ENCODE measurements around the gene LPCAT1.
"Not testable (repeated sequence)": the region's sequence is repeated elsewhere in the genome, so short reads cannot be mapped to it uniquely, and the experiment has no call there.

The LPCAT1 gene

DNA sequence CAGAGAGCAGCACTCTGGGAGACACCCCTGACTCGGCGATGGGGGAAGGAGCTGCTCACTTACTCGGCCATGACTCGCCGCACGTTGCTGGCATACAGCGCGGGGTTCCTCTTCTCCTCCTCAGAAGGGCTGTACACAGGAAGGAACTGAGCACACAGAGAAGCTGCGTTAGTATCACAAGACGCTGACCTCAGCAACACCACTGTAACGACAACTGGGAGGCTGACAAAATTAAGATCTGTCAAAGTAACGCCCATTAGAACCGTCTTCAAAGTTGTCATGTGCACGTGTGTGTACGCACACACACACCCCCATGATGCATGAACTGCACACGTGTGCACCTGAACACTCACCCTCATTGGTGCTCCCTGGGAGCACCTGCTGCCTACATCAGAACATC, 46.4 kb downstream of the LPCAT1 start:
- no peak for DNase-seq

DNA sequence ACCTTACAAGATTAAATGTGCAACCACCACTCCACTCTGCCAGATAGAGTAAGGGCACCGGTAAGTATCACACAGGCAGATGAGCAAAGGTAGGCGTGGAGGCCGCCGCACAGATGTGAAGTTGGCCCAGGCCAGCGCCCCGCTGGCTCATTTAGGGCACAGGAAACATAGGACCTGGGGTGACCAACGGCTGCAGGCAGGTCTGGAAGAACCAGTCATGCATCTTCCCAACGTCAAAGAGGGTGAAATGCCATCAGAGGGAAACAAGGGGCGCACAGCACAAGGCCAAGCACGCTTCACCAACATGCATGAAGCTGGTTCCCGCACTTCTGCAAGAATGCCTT, 46.8 kb downstream of the LPCAT1 start:
- no peak for DNase-seq

DNA sequence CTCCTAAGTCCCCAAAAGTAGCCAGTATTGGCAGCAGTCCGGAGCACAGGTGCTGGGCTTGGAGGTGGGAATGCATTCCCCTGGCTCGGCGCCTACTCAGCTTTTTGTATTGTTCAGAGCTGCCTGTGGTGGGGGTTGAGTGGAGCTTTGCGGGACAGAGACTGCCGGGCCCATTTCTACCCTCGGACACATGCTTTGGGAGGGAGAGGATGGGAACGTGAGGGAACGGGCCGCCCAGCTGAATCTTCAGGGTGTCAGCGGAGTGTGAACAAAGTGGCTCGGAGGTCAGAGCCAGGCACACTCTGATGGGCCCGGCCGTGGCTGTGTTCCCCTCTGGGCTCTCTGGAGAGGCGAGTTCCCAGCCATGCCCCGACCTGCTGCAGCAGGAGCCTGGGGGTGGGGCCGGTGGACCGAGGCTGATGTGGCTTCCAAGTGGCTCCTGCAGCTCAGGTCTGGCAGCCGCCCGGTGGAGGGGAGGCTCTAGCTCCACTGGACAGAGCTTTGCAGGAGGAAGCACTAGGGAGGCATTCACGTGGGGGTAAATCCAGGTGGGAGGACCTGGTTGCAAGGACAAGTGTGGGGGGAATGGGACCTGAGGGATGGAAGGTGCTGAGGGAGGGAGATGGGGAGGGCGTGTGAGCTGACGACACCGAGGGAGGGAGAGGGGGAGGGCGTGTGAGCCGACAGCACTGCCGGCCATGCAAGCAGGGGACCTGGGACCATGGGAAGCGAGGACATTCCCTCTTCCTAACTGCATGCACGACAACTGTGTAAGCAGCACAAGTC, 47.4 kb downstream of the LPCAT1 start:
- DNase-seq: no peak

DNA sequence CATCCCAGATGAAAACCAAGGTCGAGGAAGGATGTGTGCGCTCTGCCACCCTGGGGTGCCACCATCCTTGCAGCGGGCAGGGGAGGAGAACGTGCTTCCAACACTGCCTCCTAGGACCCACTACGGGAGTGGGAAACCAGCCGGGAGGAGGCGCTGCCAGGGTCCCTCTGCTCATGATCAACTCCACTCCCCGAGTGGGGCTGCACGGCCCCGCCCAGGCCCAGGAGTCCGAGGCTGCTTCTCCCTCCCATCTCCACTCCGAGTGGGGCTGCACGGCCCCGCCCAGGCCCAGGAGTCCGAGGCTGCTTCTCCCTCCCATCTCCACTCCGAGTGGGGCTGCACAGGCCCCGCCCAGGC, 48.2 kb downstream of the LPCAT1 start:
- not testable (repeated sequence) for DNase-seq

DNA sequence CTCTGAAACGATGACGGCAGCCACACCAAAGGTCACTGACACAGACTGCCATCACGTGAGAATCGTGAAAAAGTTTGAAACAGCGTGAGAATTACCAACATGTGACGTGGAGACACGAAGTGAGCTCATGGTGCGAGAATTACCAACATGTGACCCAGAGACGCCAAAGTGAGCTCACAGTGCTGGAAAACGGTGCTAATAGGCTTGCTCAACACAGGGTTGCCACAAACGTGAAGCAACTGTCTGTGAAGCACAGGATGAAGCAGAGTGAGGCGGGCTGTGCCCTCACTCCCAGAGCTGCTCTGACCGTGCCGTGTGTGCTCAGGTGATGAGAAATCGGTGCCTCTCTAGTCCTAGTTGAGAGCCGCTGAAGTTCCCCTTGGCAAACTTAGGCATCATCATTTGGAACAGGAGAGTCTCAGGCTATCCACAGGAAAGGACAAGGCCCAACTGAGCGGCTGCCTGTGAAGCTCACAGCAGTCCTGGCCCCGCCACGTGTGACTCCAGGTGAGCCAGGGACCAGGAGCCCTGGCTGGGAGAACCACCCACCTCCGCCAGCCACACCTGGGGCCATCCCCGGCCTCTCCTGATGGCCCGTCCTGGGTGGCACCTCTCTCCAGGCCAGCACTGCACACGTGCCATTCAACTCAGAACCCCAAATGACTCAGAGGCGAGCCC, 48.8 kb downstream of the LPCAT1 start:
- DNase-seq: no peak

DNA sequence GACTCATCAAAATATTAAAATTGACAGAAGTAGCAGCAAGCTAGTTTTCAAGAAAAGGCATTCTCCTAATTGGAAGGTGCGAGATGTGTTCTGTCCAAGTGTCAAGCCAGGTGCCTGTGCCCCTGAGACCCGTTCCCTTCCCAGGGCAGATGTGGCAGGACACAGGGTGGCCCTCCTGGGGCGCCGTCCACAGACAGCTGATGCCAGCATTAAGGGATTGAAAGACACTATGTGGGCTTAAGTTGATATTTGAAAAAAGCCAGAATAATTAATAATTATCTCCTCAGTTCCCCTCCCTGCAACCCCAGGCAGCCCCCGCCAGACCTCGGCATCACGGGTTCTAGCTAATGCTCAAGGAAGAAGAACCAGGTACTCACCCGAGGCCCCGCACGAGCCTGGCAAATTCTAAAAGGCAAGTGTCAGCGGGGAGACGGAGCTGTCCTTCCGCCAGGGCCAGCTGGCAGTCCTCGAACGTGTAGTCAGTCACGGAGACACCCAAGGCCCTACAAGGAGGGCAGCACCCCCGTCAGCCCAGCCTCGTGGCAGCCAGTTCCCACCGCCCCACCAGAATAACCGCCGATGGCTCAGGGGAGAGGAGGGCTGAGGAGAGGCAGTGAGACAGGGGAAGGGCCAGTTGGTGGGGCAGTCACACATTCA, 49.4 kb downstream of the LPCAT1 start:
- DNase-seq: no peak

DNA sequence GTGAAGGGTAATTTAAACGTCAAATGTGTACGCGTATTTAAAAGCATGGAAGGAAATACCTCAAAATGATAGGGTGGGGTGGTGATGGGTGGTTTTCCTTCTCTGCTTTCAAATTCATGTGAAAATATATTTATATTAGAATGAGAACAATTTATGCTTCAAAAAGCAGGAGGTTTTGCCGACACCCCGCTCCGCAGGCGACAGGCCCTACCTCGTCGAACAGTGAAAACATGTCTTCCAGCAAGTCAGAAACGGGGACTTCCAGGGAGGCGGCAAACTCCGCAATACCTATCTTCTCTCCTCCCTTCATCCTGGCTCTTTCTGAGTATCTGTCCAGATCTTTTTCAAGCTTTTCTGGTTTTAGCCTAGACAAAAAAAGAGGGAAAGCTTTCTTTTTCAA, 50.0 kb downstream of the LPCAT1 start:
- no peak for DNase-seq

DNA sequence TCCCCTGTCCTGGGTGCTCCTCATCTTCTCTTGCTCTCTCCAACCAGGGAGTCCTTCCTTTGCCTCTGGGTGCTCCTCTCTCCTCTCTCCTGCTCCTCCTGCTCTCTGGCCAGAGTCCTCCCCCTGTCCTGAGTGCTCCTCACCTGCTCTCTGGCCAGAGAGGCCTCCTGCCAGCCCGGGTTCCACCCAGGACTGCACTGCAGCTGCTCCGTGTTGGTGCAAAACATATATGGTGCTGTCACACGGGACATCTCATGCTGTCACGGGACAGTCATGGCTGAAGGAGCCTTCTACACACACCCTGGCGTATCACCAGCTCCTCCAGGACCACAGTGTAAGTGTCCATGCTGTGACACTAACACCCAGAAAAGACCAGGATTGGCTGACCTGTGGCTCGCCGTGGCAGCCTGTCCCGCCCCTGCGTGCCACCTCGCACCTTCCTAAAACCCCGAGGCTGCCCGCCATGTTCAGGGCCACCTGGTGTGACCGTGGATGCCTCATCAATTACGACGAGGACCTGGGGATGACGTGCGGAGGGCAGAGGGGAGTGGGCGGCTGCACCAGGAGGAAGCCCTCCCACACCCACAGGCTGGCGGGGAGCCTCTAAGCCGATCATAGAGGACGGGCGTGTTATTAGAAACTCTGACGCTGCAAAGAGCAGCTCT, 50.7 kb downstream of the LPCAT1 start:
- DNase-seq: no peak

DNA sequence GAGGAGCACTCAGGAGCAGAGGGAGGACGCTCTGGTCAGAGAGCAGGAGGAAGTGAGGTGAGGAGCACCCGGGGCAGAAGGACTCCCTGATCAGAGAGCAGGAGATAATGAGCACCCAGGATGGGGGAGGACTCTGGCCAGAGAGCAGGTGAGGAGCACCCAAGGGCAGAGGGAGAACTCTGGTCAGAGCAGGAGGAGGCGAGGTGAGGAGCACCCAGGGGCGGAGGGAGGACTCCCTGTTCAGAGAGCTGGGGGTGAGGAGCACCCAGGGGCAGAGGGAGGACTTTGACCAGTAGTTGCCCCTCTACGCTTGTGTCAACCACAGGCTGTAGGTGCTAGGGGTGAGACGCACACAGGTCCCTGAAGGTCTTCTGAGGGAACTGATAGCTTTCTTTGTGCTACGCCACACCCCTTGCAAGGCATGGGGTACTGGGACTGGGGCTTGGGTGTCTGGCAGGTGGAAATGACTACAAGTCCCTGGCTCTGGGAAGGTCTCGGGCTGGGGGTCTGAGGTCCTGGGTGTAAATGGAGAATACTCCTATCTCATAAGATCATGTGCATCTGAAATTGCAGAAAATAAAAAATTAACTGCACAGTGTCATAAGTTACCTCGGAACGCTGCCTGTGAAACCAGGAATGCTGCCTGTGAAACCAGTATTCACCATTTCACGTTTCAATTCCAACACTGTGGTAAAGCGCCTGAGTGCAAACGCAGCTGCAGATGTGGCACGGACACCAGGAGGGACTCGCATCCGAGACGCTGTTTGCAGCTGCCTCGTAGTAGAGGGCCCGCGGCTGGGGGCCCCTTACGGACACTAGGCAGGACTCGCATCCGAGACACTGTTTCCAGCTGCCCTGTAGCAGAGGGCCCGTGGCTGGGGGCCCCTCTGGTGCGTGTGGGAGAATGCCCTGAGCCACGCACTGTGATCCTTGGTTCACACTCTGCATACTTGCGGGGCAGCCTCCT, 51.5 kb downstream of the LPCAT1 start:
- no peak for DNase-seq

DNA sequence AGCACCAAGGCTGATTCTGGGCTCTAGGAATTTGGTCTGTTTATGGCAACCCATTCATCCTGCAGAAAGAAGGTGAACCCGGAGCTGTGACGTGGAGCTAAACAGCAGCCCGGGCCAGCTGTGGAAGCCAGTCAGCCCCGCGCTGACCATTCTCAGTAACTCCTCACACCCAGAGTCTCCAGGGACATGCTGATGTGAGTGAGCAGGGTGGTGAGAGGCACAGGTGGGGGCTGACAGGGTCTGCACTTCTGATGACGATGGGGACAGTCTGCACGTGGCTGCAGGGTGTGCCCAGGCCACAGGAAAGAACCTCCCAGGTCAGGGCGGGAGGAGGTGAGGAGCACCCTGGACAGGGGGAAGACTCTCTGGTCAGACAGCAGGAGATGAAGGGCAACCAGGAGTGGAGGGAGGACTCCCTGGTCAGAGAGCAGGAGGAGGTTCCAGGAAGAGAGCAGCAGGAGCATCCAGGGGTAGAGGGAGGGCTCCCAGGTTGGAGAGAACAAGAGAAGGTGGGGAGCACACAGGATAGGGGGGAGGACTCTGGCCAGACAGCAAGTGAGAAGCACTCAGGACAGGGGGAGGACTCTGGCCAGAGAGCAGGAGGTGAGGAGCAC, 52.4 kb downstream of the LPCAT1 start:
- DNase-seq: no peak

DNA sequence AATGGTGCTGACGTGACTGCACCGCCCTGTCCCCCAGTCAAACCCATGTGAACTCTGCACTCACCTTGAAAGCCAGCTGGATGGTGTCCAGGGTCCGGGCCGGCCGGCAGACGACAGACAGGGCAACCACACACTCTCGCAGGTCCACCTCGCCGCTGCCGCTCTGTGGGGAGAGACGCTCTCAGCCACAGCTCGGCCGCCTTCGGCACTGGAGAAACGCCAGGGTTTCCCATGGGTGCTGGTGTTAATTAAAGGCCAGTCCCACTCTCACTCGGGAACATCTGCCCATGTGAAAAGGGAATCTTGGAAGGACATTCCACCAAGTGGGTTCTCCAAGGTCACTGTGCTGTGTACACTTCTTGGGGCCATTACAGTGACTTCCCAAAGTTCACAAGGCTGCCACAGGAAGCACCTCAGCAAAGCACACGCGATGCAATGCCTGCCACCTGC, 53.0 kb downstream of the LPCAT1 start:
- no peak for DNase-seq

DNA sequence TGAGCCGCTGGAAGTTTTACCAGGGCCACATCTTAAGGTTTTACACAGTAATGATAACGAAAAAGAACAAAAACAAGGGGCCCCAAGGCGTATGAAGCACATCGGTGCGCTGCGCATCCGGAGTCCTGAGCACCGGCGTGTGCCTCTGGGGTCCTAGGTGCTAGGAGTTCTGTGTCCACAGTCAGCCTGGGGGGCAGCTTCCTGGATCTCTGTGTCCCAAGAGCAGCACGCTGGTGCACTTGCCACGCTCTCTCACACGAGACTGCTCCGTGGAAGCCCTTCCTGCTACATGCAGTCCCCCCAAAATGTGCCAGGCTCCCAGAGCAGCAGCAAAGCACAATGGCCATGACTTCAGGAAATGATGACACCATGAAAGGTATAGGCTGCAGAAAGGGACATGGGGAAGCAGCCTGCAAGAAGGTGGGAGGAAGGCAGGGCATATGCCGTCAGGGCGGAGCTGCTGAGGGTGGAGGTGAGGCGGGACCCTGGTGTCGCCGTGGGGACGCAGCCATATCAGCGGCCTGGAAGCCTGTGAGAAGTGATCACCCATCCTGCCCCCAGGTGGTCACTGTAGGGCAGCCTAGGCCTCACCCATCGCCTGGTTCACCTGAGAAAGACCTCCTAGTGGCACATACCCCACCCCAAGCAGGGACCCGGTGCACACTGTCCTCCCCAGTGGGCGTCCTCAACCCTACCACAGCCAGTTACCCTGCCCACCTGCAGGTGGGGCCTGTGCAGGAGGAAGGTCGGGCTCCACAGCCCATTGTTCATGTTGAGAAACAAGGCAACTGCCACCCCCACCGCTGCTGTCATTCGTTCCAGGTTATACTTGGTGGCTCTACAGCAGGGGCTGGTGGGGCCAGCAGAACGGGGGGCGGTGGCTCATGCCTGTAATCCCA, 54.9 kb downstream of the LPCAT1 start:
- DNase-seq: no peak

DNA sequence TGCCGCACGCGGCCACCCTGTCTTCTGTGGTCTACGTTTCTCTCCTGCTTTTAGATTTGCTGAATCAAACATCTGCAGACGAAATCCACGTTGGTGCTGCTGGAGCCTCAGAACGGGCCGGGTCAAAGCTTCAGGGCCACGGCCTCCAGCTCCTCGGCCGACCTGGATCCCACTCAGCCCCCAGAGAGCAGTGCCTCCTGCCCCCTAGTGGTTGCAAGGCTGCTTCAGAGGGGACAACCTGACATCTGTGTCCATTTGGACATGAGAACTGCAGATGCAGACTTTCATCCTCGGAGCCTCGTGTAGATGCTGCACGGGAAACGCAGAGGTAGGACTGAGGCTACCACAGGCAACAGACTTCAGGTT, 55.5 kb downstream of the LPCAT1 start:
- no peak for DNase-seq

DNA sequence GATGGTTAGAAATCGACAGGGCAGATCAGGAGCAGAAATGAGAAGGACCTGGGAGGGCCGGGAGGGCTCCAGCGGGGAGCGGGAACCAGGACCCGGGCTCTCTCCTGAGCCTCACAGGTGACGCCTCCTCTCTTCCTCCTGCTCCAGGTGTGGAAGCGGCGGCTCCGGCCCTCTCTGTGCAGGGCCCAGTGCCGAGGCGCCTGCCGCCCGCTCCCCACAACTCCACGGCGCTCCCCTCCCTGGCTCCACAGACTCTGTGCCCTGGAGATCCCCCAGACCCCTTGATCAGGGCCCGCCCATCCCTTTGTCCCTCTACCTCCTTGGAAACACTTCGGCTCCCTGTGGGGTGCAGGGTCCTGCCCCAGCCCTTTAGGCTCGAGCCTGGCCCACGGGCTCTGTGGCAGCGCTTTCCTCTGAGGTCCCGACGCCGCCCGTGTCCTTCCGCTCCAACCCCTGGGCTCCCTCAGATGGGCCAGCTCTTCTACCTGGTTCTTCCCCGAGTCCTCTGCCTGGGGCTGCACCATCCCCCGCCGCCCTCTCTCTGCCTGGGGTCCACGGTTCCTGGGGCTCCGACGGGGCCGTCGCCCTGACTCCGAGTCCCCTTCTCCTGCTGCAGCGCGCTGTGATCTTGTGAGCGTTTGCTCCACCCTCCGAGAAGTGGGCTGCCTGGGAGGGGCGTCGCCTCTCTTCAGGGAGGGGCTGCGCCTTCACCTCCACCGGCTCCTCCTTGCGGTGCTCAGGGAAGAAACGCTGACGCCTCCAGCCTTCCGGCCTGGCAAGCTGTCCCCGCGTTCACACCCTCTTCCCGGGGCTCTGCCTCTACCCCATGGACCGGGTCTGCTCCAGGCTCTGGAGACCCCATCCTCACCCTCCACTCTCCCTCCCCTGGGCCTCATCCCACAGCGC, 56.2 kb downstream of the LPCAT1 start:
- DNase-seq: no peak

DNA sequence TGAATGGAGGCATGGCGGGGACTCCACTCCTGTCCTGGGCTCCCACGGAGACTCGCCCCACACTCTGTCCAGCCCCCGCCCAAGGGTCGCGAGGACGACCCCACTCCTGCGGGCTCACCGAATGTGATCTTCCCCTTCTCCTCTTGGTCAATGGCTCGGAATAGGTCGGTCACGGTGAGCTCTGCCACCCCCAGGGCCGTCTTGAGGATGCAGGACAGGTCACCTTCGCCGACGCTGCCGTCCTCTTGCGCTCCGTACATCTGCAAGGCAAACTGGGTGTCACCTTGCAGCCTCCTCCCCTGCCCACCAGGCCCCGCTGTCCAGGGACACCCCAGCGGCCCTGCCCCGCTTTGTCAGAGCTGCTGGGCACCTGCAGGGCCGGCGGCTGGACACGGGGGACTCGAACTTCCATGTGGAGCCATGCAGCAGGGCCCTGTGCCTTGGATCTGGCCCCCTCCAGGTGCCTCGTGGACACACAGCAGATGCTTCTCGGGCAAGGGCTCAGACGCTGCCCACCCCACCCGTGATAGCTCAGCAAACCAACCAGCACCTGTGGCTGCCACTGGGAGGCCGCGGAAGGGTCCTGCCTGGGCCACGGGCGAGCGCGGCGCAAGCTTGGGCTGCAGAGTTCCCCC, 57.0 kb downstream of the LPCAT1 start:
- DNase-seq: no peak

DNA sequence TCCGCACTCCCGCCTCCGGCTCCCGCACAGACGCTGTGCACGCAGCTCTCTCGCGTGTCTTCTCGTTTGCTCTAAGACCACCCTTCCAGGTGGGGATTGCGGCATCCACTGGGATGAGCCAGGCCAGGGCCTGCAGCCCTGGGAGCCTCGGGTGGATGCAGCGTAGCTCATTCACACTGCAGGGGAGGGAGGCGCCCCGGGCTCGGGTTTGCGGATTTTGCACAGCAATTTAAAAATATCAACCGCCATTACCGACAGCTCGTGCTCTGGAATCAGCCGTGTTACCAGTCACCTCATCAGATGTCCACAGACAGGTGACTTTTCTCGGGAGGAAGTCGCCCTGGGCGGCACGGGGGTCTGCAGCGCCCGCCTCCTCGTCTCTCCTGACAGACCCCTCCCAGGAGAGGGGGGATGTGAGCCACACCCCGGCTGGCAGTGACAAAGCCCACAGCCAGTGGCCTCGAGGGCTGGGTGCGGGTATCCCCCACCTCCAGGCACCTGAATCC, 57.7 kb downstream of the LPCAT1 start:
- no peak for DNase-seq

DNA sequence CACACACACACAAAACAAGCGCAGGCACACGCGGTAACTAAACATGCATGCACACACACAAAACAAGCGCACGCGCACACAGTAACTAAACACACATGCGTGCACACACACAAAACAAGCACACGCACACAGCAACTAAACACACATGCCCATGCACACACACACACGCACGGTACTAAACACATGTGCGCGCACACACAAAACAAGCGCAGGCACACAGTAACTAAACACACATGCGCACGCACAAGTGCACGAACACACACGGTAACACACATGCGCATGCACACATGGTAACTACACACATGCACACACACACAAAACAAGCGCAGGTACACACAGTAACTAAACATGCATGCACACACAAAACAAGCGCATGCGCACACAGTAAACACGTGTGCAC, 58.6 kb downstream of the LPCAT1 start:
- DNase-seq: no peak

DNA sequence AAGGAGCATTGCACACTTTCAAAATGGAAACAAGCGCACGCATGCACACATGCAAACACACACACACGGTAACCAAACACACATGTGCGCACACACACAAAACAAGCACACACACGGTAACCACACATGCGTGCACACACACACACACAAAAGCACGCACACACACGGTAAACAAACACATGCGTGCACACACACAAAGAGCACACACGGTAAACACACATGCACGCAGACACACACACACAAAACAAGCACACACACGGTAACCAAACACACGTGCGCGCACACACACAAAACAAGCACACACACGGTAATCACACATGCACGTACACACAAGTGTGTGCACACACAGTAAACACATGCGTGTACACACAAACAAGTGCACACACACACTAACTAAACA, 59.2 kb downstream of the LPCAT1 start:
- DNase-seq: no peak

DNA sequence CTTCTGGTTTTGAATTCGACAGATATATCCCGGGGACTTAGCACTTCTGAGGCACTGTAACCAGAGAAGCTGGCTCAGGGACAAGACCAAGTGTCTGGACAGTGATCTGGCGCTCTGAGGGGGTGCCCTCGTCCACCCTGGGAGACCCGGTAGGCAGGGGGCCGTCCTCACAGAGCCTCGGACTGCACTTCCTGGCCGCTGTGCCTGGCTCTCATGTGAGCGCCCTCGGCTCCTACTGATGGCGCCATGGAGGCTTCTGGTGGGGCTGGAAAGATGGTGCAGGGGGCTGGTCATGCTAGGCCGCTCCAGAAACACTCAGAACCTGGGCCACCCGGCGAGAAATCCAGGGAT, 59.7 kb downstream of the LPCAT1 start:
- DNase-seq: no peak

Data from activated CD4-positive, alpha-beta T cell treated with anti-CD3 and anti-CD28 coated beads for 1 hour (primary cell).